Right ventricle myocardium inferior (tissue), 1 donor: ENCODE data around the gene RRP36. TPM values are rescaled to one million over a fixed set of nuclear protein-coding genes. Genes with fewer than 3 reads are reported as not detected.

Experiments used
- ATAC-seq: fragments of 200-7000 bp; cut with Tn5 transposase; one replicate; pipeline ENCODE4 v1.9.1; 2020; ENCODE audit warnings: mild to moderate bottlenecking, moderate library complexity
- DNase-seq: peaks from one replicate; pipeline ENCODE4 v3.0.0; 2021; ENCODE audit errors: missing footprints
- intact Hi-C: fragments of 100-400 bp; cut with DNase I; formaldehyde crosslinking; loops from one replicate; pipeline ENCODE4 v1.11.0; 2022
- total RNA-seq: library from RNA; stranded (reverse); fragmentation: NEBNext Ultra II Directional; extraction: Animal tissue kit (Norgen Biotek cat#: 25700); gene quantifications from one replicate; pipeline ENCODE4 v1.2.1, GENCODE V29; 2021
- donor health status: DM: no; HTN: yes; CAD: no; lungs with severe emphysema.

The RRP36 gene
- total RNA-seq, 1 donor from 2014 or later, result 26.1 TPM

DNA sequence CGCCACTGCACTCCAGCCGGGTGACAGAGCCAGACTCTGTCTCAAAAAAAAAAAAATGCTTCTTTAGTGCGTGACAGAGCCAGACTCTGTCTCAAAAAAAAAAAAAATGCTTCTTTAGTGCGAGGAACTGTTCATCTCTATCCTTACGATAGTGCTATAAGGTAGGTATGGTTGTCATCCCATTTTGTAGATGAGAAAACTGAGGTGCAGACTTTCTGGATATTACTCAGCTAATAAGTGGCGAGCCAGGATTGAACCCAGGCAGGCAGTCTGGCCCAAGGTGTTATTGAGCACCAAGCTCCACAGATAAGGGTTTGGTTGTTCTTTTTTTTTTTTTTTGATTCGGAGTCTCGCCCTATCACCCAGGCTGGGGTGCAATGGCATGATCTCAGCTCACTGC is 19.6 kb upstream of the RRP36 start:
- intact Hi-C loops, result no loop called here
- DNase-seq, result no peak

DNA sequence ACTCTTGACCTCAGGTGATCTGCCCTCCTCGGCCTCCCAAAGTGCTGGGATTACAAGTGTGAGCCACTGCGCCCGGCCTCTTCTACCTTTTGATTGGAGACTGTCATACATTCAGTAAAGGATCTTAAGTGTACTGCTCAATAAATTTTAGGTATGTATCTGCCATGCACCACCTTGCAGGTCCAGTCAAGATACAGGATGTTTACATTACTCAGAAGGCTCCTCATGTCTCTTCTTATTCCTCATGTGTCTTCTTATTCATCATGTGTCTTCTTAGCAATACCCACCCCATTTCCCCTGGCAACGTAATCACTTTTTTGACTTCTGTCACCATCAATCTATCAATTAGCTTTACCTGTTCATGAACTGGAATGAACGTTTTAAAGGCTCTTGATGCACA is 15.6 kb upstream of the RRP36 start:
- DNase-seq (no peak), ATAC-seq (no peak)
- intact Hi-C loops, result loop anchor here (5.0 kb wide), 1 partner anchor 121 kb away; no protein-coding TSS in a partner anchor

More for the DNA sequence above, 19.6 kb upstream of the RRP36 start:
- no peak for ATAC-seq

DNA sequence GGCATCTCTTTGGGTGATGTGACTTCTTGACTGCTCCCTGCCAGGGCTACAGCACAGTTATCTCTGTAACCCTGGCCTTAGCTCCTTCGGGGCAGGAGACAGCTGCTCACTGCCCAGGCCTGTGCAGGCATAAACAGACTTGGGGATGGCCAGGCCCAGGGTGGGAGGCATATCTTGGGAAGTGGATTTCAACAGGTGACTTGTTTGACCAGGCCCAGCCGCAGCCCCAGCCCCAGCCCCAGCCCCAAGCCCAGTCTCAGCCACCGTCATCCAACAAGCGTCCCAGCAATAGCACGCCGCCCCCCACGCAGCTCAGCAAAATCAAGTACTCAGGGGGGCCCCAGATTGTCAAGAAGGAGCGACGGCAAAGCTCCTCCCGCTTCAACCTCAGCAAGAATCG is 15.2 kb upstream of the RRP36 start:
- DNase-seq (no peak), ATAC-seq (no peak)
- intact Hi-C loops, result loop anchor here (5.0 kb wide), 1 partner anchor 121 kb away; no protein-coding TSS in a partner anchor

DNA sequence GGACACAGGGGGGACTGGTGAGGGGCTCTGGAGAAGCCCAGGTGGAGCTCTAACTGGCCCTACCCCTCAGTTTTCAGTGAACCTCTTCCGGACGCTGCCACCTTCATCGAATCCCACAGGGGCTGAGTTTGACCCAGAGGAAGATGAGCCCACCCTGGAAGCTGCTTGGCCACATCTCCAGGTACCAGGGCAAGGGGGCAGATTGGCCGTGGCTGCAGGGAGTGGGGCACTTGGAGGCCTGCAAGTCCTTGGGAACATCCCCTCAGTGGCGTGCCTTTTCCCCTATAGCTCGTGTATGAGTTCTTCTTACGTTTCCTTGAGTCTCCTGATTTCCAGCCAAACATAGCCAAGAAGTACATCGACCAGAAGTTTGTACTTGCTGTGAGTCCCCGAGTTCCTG is 14.3 kb upstream of the RRP36 start:
- DNase-seq, result no peak
- intact Hi-C loops, result loop anchor here (5.0 kb wide), 1 partner anchor 120 kb away; no protein-coding TSS in a partner anchor
- no peak for ATAC-seq

DNA sequence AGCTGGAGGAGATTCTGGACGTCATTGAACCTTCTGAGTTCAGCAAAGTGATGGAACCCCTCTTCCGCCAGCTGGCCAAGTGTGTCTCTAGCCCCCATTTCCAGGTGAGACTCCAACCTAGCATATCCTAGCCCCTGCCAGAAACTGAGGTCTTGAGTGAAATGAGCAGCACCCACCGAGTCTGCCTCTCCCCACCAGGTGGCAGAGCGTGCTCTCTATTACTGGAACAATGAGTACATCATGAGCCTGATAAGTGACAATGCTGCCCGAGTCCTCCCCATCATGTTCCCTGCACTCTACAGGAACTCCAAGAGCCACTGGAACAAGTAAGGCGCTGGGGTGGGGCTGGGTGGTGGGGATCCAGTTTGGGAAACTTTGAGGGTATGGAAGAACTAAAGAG is 12.3 kb upstream of the RRP36 start:
- intact Hi-C loops, result loop anchor here (1.0 to 5.0 kb wide), 2 partner anchors 118 to 134 kb away; no protein-coding TSS in a partner anchor
- DNase-seq (no peak), ATAC-seq (no peak)

DNA sequence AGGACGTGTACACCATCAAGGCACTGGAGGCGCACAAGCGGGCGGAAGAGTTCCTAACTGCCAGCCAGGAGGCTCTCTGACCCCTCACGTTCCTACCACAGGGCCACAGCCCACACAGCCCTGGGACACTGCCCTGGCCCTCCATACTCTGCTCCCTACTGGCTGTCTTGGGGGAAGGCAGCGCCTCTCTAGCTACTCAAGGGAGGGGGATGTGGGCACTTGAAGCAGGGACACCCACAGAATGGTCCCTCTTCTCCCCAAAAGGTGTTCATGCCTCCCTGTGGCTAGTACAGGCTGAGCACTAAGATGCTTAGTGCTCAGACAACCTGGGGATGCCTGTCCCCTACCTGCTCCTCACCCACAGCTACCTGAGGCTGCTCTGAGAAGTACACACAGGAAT is 10.2 kb upstream of the RRP36 start:
- intact Hi-C loops, result no loop called here
- DNase-seq (no peak), ATAC-seq (no peak)

DNA sequence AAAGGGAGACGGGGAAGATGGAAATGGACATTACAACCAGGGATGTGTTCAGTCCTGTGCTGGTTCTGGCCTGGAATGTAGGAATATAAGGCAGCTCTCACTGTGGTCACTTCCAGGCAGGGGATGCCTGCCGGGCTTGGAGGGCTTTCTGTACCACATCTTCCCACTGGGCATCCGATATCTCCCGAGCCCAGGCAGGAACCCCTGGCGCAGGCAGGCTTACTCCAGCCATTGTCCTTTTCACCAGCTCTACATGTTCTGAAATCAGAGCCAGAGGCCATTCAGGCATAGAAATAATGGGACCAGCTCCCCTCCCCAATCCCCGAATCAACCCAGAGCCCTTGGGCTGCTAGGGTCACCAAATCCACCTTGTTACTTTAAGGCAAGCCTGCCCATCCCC is 9.1 kb upstream of the RRP36 start:
- no peak for DNase-seq
- intact Hi-C loops, result no loop called here
- ATAC-seq, result no peak

DNA sequence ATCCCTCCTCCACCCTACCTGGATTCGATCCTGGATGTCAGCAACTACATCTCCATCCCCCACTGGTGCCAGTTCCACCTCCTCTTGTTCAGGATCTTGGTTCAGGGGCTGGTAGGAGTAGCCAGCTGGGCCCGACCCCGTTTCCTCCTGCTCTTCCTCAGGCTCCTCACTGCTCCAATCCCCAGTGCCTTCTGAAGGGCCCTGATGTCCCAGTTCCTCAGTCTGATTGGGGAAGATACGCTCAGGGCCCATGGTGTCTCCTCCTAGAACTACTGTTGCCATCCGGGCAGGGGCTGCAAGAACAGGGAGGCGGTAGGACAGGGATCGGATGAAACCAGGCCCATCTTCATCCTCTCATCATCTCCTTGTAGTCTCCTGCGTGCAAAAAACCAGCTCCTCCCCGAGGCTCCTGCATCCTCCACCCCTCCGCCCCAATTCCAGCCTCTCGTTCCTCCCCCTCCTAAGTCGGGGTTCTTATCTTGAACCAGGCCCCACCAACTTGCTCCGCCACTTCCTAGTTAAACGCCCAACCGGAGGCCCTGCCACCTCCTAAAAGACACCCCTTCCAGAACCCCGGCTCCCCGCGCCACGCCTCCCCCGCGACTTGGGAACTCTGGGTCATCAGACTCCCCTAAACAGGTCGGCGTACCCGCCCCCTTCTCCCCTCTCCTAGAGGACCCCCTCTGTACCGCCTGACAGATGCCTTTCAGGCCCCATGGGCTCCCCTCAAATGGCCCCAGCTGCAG is 8.2 kb upstream of the RRP36 start:
- DNase-seq (no peak), ATAC-seq (no peak)
- intact Hi-C loops, result loop anchor here (1.0 kb wide), 1 partner anchor 29 kb away; the partner anchor contains the start of gene PPP2R5D

DNA sequence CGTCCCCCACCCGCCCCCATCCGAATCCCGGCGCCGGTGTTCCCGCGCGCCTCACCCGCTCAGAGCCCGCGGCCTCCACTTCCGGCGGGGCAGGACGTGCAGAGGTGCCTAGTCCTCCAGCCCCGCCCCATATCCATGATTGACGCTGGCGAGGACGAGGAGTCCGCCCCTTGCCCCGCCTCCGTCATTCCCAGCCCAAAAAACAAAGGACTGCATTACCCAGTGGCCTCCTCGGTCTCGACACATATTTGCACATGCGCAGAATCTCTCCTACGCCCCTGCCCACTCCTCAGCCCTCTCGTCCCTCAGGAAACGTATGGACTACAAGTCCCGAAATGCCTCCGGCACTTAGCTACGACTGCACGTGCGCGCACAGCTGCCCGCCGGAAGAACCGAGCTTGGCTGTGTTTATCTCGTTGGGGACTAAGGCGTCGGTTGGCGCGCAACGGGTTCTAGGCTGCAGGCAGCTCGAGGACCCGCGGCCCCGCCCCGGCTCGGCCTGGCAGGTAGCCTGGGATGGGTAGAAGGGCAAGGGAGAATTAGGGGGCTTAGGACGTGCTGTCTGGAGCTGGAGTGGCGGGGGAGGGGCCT is 7.5 kb upstream of the RRP36 start, which contains the start of the genes KLHDC3 and MEA1:
Gene KLHDC3 (plus strand): TSS at position 407 of the 591 bp plus-strand sequence. CDS start 2,944 bp downstream, outside the sequence.
Gene MEA1 (minus strand): TSS at position 104 of the 591 bp plus-strand sequence. CDS start 133 bp downstream, outside the sequence.
- ATAC-seq (peak; percentile 95), DNase-seq (peak; percentile 99)
- intact Hi-C loops, result loop anchor here (1.0 kb wide), 2 partner anchors 30 to 45 kb away; partner anchors contain the start of genes KLC4, MRPL2 and PPP2R5D

DNA sequence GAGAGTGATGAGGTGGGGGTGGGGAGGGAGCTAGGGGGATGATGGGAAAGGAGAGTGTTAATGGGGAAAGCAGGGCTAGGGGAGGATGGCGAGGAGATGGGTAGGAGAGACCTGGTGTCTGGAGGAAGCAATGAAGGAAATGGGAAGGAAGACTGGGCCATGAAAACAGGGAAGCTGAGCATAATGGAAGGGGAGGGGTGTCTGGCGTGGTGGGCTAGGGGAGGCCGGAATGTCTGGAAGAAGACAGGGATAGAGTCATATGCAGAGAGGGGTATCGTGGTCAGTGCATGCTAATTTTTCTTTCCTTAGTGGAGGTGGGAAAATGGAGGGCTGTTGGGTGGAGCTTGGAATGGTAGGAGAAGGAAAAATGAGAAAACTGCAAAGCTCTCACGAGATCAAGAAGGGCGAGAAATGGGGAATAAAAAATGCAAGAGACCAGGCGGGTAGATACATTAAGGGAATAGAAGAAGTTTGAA is 7.0 kb upstream of the RRP36 start:
- no peak for ATAC-seq
- intact Hi-C loops, result loop anchor here (1.0 kb wide), 1 partner anchor 45 kb away; the partner anchor contains the start of genes KLC4 and MRPL2
- no peak for DNase-seq

DNA sequence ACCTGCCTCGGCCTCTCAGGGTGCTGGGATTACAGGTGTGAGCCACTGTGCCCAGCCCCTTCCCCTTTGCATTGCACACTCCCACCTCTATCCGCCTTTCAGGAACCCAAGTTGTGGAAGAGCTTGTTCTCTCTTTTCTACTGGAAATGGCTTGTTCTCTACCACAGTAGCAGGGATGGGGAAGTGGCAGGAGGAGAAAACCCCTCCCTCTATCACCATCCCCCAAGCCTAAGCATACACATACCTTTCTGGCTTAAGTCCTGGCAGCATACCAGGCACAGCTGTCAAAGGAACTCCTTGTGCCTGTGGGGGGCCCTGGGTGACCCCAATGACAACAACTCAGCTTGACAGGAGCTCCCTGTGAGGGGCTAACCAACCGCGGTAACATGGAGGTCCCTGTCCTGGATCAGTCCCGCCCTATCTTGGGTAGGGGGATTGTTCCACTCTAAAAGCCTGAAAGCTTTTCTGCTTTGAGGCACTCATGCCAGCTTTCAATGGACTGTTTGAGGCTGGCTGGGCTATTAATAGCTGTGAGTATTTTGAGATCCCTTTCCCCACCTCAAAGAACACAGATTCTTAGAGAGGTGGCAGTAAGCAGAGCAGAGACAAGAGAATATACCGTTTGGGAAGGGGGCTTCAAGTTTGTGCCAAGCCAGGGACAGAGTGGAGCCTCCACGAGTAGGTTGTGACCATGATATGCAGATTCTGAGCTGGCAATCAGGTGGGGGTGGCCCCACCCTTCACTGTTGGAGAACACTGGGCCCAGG is 5.1 kb upstream of the RRP36 start:
- DNase-seq (no peak), ATAC-seq (no peak)
- intact Hi-C loops, result no loop called here

DNA sequence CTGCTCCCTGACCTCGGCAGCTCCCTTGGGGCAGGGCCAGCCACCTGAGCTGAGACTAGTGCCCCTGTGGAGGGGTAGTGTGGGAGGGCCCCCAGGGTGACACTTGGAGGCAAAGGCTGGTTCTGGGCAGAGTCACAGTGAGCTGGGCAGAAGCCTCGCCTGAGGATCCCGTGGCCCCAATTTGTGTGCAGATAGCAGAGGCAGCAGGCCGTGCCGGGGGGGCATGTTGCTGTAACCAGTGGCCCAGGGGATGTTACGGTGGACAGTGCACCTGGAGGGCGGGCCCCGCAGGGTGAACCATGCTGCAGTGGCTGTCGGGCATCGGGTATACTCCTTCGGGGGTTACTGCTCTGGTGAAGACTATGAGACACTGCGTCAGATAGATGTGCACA is 4.5 kb upstream of the RRP36 start:
- ATAC-seq (no peak), DNase-seq (peak; percentile 73)
- intact Hi-C loops, result loop anchor here (1.0 kb wide), 1 partner anchor 19 kb away; no protein-coding TSS in a partner anchor

DNA sequence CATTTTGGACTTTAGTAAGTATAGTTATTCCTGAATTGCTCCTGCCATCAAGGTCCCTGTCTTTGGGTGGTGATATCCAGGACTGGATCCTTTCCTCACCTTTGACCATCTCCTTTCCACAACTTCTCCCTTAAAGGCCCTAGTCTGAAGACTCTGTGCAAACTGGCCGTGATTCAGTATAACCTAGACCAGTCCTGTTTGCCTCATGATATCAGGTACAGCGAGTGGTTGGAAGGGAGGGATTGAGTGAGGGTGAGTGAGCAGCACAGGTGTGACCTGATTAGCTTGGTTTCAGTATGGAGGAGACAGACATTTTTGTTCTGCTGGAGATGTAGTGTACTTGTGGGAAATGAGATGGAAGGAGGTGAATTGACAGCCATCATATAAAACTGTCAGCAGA is 2.3 kb upstream of the RRP36 start:
- DNase-seq (no peak), ATAC-seq (no peak)
- intact Hi-C loops, result no loop called here

DNA sequence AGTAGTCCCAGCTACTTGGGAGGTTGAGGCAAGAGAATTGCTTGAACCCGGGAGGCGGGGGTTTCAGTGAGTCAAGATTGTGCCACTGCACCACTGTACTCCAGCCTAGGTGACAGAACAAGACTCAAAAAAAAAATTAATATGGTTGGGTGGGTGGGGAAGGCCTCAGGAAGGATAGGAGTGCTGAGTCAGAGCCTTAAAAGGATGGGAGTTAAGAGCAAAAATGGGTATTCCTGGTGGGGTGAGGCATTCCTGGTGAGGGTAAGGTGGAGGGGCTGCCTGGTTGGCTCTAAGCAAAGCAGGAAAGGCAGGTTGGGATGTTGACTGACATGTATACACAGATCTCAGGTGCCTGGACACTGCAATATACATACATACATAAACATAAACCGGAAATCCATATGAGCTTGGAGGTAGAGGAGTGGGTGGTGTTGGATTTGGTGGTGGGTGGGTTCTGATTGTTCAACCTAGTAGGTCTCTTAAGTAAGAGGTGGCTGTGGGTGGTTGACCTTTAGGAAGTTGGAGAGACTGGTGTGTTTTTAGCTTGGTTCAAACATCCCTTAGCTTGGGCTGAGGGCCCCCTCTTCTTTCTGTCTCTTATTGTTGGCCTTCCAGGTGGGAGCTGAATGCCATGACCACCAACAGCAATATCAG is 1.2 kb upstream of the RRP36 start:
- no peak for ATAC-seq
- intact Hi-C loops, result no loop called here
- no peak for DNase-seq

DNA sequence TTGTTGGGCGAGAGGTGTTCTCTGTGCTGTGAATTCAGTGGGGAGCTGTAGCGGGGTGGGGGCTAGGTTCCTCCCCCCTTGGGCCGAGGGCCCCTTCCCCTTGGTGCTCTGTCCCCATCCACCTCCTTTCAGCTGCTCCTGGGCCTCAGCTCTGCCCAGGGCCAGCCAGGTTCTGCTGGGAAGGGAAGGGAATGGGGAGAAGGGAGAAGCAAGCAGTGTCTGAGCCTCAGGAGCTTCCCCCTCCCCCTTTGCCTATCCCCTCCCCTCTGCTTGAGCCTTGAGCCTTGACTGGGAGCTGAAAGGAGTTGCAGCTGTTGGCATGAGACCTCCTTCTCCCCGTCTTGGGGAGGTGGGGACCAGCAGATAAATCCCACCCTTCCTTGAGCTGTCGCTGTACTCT is 576 bp upstream of the RRP36 start:
- DNase-seq, result no peak
- intact Hi-C loops, result no loop called here
- ATAC-seq, result no peak

DNA sequence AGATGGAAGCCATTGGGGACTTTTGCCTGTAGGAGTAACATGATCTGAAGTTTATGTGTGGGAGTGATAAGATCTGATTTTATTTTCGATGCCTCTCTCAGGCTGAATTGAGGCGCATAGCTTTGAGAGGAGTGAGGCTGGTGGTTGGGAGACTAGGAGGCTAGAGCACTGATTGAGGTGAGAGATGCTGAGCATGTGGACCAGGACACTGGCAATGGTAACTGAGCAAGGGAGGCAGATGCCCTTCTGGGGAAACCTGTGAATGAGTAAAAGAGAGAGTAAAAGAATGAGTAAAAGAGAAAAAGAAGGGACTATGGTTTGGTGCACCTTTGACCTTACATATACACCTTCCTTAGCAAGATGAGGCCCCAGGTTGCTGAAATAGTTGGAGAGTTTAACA is 3.0 kb downstream of the RRP36 start:
- ATAC-seq (no peak), DNase-seq (no peak)
- intact Hi-C loops, result no loop called here

DNA sequence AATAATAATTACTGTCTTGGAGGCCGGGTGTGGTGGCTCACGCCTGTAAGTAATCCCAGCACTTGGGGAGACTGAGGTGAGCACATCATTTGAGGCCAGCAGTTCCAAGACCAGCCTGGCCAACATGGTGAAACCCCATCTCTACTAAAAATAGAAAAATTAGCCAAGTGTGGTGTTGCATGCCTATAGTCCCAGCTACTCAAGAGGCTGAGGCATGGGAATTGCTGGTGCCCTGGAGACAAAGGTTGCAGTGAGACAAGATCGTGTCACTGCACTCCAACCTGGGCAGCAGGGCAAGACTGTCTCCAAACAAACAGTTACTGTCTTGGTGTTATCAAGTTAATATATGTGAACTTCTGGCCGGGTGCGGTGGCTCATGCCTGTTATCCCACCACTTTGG is 4.9 kb downstream of the RRP36 start:
- DNase-seq, result no peak
- intact Hi-C loops, result no loop called here
- ATAC-seq, result no peak

DNA sequence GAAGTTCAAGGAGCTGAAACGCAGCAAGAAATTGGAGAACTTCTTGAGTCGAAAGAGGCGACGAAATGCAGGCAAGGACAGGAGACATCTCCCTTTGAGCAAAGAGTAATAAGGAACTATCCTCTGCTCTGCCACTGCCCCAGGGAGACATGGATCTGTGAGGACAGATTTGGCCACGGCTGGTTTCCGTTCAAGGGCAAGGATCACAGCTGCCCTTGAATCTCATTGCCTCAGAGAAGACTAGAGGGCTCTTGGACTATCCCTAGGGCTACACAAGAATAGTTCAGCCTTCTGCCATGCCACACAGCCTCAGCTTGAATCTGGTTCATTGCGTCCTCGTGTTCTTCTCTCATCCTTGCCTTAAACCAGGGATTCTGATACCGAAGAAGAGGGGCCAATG is 7.7 kb downstream of the RRP36 start:
- intact Hi-C loops, result no loop called here
- ATAC-seq (no peak), DNase-seq (no peak)

DNA sequence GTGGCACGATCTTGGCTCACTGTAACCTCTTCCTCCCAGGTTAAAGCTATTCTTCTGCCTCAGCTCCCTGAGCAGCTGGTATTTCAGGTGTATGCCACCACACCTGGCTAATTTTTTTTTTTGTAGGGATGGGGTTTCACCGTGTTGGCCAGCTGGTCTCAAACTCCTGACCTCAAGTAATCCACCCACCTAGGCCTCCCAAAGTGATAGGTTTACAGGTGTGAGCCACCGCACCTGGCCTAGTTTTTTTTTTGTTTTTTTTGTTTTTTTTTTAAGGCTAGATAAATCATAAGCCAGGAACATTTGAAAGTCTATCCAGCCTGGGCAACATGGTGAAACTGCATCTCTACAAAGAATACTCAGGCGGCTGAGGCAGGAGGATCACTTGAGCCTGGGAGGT is 10.9 kb downstream of the RRP36 start:
- intact Hi-C loops, result no loop called here
- ATAC-seq, result no peak
- DNase-seq, result no peak
